Spleen (tissue), 11 donors: ENCODE results near the gene SLC38A3. TPM values are rescaled to one million over a fixed set of nuclear protein-coding genes. Genes with fewer than 3 reads are reported as not detected.

Source experiments
- DNase-seq: peaks from one replicate; pipeline ENCODE4 v3.0.0-alpha.2; 2020
- H3K27ac ChIP-seq, 8 donors: fragments of 200-600 bp; sonication (generic) in 7 of 8; 1 replicate in 4 of 8; 2 replicates in 4 of 8; pipeline versions ENCODE4 v1.5.0 to v1.8.0; 2016 to 2021; ENCODE audit warnings: inconsistent platforms in 4 of 8, mild to moderate bottlenecking in 4 of 8, moderate library complexity in 1 of 8
- H3K27me3 ChIP-seq, 7 donors: fragments of 200-600 bp; sonication (generic) in 6 of 7; replicated peaks in 1 of 7; 1 replicate in 4 of 7; 2 replicates in 3 of 7; pipeline versions ENCODE4 v1.5.0 to v1.8.0; 2016 to 2021; ENCODE audit warnings: inconsistent platforms in 3 of 7, mild to moderate bottlenecking in 1 of 7
- H3K36me3 ChIP-seq, 6 donors: fragments of 200-600 bp; sonication (generic) in 5 of 6; 1 replicate in 4 of 6; 2 replicates in 2 of 6; pipeline versions ENCODE4 v1.5.0 to v1.8.0; 2016 to 2021; ENCODE audit warnings: inconsistent platforms in 2 of 6
- H3K4me1 ChIP-seq, 6 donors: fragments of 200-600 bp; sonication (generic) in 5 of 6; 1 replicate in 3 of 6; 2 replicates in 3 of 6; pipeline versions ENCODE4 v1.5.0 to v1.8.0; 2016 to 2021; ENCODE audit warnings: inconsistent platforms in 3 of 6
- H3K4me3 ChIP-seq, 8 donors: fragments of 200-600 bp; sonication (generic) in 7 of 8; 1 replicate in 4 of 8; 2 replicates in 4 of 8; pipeline versions ENCODE4 v1.5.0 to v1.8.0; 2016 to 2021; ENCODE audit warnings: inconsistent platforms in 4 of 8, mild to moderate bottlenecking in 4 of 8, moderate library complexity in 2 of 8
- H3K9me3 ChIP-seq, 8 donors: fragments of 200-600 bp; sonication (generic) in 7 of 8; 1 replicate in 4 of 8; 2 replicates in 4 of 8; pipeline versions ENCODE4 v1.5.0 to v1.8.0; 2016 to 2021; ENCODE audit warnings: inconsistent platforms in 4 of 8
- POLR2A ChIP-seq, 3 donors: fragments of 450-650 bp; IDR thresholded peaks; one replicate each; pipeline ENCODE4 v1.5.1; 2017; ENCODE audit warnings: antibody characterized with exemption in 3 of 3, mild to moderate bottlenecking in 1 of 3
- POLR2AphosphoS5 ChIP-seq, 3 donors: sonication (generic); formaldehyde crosslinking; IDR thresholded peaks; one replicate each; pipeline ENCODE4 v1.5.1; 2017; ENCODE audit warnings: antibody characterized with exemption in 3 of 3
- WGBS, 5 donors: extraction: QIAGEN DNeasy Blood & Tissue Kit in 3 of 5; methylation state at CpG; one replicate each; pipeline versions ENCODE4 v1.1.5 to v1.1.7; 2013 to 2018; 5-methylcytosine and 5-hydroxymethylcytosine counted together
- intact Hi-C: fragments of 100-400 bp; cut with DNase I; formaldehyde crosslinking; loops from one replicate; pipeline ENCODE4 v1.15.0; 2023; ENCODE audit warnings: low total_unique reads
- polyA plus RNA-seq, 3 donors: library from polyadenylated mRNA; stranded (reverse); fragments of 200-250 nt; gene quantifications; one replicate each; pipeline ENCODE4 v1.2.1, GENCODE V29; 2013
- total RNA-seq, 7 donors: library from RNA; depleted of rRNA in 3 of 7; stranded (reverse); fragments of >200 nt in 3 of 7; fragmentation: NEBNext Ultra II Directional in 4 of 7; extraction: Animal tissue kit (Norgen Biotek cat#: 25700) in 4 of 7; gene quantifications; one replicate each; pipeline versions ENCODE4 v1.1.0 to v1.2.1, GENCODE V29; 2016 to 2021
- TF ChIP-seq, protein P1 (sequence below), 11 experiments: fragments of 200-600 bp in 7 of 11; fragments of 450-650 bp in 4 of 11; sonication (generic) in 4 of 11; IDR thresholded peaks in 8 of 11; conservative IDR thresholded peaks in 3 of 11; 1 replicate in 7 of 11; 2 replicates in 4 of 11; pipeline versions ENCODE4 v1.4.0 to v1.8.0; 2016 to 2021; ENCODE audit warnings: antibody characterized with exemption in 11 of 11, inconsistent platforms in 4 of 11, mild to moderate bottlenecking in 1 of 11
- donor health status: healthy with polysubstance abuse.
- donor health status: DM: no; HTN: no; CAD: no; lungs with moderate emphysema.
- donor health status: DM: no; HTN: no; CAD: no.
- donor health status: Bipolar disorder and iron deficiency.
- donor health status: healthy.
- donor health status: DM: no; HTN: no; CAD: no.
- donor health status: DM: yes; HTN: yes; CAD: no.

The SLC38A3 gene
- total and polyA plus RNA-seq, 10 donors = 0.02 to 0.07 TPM; not detected in 8

DNA sequence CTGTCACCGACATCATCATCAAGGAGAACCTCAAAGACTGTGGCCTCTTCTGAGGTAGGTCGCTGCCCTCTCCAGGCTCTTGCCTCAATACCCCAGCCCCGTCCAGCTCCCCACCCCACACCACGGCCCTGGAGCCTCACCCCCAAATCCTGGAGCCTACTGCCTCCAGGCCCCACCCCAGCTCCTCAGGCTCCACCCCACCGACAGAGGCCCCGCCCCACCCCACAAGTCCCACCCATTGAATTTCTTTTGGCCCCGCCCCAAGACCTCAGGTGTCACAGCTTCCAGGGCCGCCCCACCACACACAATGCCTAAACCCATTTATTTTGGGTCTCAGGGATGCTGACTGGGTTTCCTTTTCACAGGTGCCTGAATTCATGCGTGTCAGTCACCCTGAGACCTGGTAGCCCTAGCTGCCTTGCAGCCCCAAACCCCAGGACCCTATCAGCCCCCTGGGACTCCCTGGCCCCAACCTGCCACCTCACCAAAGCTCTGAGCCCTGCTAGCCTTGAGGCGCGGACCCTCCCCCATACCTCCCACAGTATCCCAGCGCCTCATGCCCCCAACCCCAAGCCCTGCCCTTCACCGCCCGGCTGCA is 10.1 kb upstream of the SLC38A3 start:
- Histone ChIP-seq H3K27me3 (peaks cover 9 to 73% (median 32%) of the 10 kb centered on the region in 7 donors), H3K4me1 (peaks cover 10 to 40% (median 31%) of the 10 kb centered on the region in 6 donors), H3K4me3 (peak overlapping the region in 5 of 8 donors; percentile 13 to 39 (median 15)), H3K36me3 (no peaks in the 10 kb centered on the region), H3K9me3 (no peaks in the 10 kb centered on the region), H3K27ac (no peak overlapping the region)
- TF ChIP-seq POLR2A (IDR thresholded peaks at IDR 0.05) = no peak
- TF ChIP-seq POLR2AphosphoS5 (IDR thresholded peaks at IDR 0.05) = no peak
- TF ChIP-seq, protein P1, sequence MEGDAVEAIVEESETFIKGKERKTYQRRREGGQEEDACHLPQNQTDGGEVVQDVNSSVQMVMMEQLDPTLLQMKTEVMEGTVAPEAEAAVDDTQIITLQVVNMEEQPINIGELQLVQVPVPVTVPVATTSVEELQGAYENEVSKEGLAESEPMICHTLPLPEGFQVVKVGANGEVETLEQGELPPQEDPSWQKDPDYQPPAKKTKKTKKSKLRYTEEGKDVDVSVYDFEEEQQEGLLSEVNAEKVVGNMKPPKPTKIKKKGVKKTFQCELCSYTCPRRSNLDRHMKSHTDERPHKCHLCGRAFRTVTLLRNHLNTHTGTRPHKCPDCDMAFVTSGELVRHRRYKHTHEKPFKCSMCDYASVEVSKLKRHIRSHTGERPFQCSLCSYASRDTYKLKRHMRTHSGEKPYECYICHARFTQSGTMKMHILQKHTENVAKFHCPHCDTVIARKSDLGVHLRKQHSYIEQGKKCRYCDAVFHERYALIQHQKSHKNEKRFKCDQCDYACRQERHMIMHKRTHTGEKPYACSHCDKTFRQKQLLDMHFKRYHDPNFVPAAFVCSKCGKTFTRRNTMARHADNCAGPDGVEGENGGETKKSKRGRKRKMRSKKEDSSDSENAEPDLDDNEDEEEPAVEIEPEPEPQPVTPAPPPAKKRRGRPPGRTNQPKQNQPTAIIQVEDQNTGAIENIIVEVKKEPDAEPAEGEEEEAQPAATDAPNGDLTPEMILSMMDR (IDR thresholded peaks at IDR 0.05 in 8 of 11, conservative IDR thresholded peaks at IDR 0.05 in 3 of 11) = no peak
- WGBS, 5 donors = 61 to 69% (median 64%) methylated on average over 11 to 14 of the region's 14 CpGs
- intact Hi-C loops = loop anchor here (5.0 kb wide), 1 partner anchor 32 kb away; no protein-coding TSS in a partner anchor
- DNase-seq = no peak

DNA sequence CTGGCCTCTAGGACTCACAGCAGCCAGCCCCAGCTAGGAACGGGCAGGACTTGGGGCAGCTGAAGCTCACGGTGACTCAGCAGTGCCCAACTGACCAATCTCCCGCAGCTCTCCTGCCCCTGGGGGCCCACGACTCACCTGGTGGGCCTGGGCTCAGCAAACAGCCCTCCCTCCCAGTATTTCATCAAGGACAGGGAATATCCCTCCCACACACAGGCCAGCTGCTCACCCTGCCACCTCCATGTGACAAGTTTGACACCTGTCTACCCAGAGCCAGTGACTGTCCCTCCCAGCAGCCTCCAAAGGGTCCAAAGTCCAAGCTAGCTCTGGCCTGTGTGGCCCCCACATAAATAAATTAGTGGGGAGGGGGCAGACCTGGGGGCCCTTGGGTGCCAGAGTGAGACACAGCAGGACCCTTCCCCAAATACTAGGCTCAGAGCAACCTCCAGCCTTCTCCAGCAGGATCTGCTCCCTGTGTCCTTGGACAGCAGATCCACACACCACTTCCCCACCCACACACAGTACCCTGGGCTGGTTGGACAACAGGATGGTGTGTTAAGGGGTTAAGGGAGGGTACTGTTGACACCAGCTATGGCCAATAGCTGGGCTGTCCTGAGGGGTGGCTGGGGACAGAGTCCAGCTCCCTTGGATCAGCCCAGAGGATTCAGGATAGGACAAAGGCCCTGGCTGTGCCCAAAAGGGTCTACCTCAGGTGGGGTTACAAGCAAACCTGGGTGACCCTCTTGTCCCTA is 9.4 kb upstream of the SLC38A3 start:
- Histone ChIP-seq H3K9me3 (no peaks in the 10 kb centered on the region), H3K4me3 (no peak overlapping the region), H3K27ac (no peak overlapping the region), H3K27me3 (peaks cover 9 to 77% (median 34%) of the 10 kb centered on the region in 7 donors), H3K4me1 (peaks cover 10 to 38% (median 30%) of the 10 kb centered on the region in 6 donors), H3K36me3 (no peaks in the 10 kb centered on the region)
- no peak for DNase-seq
- TF ChIP-seq, protein P1 (IDR thresholded peaks at IDR 0.05 in 8 of 11, conservative IDR thresholded peaks at IDR 0.05 in 3 of 11) = no peak
- TF ChIP-seq POLR2A (IDR thresholded peaks at IDR 0.05) = no peak
- no peak for TF ChIP-seq POLR2AphosphoS5 (IDR thresholded peaks at IDR 0.05)
- intact Hi-C loops = no loop called here
- 67 to 80% (median 74%) methylated on average over 4 of the region's 4 CpGs for WGBS, 5 donors

DNA sequence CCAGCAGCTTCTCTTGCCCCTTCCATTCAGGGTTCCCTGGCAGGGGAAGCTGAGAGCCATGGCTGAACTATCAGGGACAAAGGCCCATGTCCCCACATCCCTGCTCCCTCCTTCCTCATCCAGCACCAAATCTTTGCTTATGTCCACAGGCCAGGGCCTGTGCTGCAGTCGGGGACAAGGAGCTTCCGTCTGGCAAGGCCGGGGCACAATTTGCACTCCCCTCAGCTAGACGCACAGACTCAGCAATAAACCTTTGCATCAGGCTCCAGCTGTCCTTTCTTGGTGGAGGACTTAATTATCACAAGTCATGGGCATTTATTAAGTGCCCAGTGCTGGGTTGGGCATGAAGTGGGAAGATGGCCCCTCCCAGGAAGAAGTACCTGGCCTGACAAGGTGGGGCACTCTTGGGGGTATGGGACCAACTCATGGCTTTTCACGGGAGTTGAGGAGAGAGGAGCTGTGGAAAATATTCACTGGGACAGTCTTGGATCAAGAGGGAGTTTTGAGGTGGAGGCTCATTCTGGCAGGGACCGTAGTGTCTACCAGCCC is 8.7 kb upstream of the SLC38A3 start:
- H3K4me1 ChIP-seq = peaks cover 10 to 32% (median 27%) of the 10 kb centered on the region in 6 donors
- intact Hi-C loops = no loop called here
- no peak overlapping the region for H3K27ac ChIP-seq
- 81 to 87% (median 83%) methylated on average over 6 of the region's 6 CpGs for WGBS, 5 donors
- peaks cover 9 to 84% (median 36%) of the 10 kb centered on the region in 7 donors for H3K27me3 ChIP-seq
- no peak overlapping the region for H3K4me3 ChIP-seq
- no peak for TF ChIP-seq POLR2A (IDR thresholded peaks at IDR 0.05)
- TF ChIP-seq, protein P1 (IDR thresholded peaks at IDR 0.05 in 8 of 11, conservative IDR thresholded peaks at IDR 0.05 in 3 of 11) = no peak
- TF ChIP-seq POLR2AphosphoS5 (IDR thresholded peaks at IDR 0.05) = no peak
- DNase-seq = no peak
- no peaks in the 10 kb centered on the region for H3K9me3 ChIP-seq
- no peaks in the 10 kb centered on the region for H3K36me3 ChIP-seq
